Kidney tubule cell (primary cell): Measurements from ENCODE around the gene GRK2.
"Not testable (repeated sequence)": the region's sequence is repeated elsewhere in the genome, so short reads cannot be mapped to it uniquely, and the experiment has no call there.

Experiments
- DNase-seq: peaks from one replicate; pipeline ENCODE4 v3.0.0-alpha.2; 2018; ENCODE audit warnings: low spot score

Gene GRK2

GRCh38 chr11:67315325-67315909 lies 49.1 kb downstream of the GRK2 start:
- DNase-seq: no peak

- no peak for DNase-seq
Observed at GRCh38 chr11:67316882-67317204, 50.6 kb downstream of the GRK2 start.

DNA sequence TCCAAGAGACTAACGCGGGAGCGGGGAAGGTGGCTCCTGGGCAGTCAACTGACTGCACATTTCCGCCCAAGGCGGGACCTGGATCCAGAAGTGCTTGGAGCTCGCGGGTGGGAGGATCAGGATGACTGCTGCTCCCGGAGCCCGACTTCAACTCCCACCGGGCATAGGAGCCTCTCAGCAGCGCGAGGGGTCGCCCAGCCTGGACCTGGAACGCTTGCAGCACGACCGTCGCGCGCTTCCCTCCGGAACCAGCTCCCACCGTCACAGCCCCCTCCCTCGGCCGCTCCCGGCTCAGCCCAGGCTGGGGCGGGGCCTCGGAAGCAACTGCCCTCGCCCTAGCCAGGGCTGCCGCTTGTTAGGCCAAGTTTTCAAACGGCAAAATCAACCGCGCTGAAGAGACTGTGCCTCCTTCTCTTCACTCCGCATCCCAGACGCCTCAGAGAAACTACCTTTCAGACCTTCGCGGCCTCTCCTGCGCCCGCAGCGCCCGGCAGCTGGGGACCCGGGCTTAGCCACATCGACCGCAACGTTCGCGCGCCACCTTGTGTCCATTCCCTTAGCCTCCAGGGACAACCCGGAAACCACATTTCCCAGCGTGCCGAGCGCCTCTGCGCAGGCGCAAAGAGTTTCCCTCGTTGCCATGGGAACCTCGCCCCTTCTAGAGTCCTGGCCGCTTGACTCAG lies 51.1 kb downstream of the GRK2 start:
- peak; percentile 96 for DNase-seq

DNA sequence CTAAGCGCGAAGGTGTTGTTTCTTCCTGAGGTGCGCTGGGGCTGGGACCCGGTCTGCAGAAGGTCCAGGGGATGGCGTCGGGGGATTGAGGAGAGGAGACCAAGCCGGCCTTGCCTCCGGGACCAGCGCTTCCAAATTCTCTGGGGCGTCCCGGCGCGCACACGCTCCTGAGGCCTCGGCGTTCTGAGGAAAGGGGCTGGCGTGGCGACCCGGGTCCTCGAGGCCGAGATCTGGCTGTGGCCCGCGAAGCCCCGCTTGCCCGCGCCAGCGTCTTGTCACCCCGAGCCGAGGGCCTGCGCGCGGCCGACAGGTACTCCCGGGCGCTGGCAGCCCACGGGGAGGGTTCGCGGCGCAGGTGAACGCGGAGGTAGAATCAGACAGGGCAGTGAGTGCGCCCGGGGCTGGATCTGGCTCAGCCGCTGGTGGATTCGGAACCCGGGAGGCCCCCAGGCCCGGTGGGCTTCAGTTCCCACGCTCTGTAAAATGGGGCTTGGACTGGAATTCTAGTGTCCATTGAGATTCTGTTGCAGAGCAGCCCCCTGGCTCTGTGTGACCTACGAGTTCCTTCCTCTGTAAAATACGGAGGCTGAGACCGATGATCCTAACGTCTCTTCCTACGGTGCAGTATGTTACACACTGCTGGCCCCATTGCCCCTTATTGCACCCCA lies 51.7 kb downstream of the GRK2 start:
- peak; percentile 14 for DNase-seq

- DNase-seq: not testable (repeated sequence)
Observed at GRCh38 chr11:67318876-67319275, 52.6 kb downstream of the GRK2 start.

DNA sequence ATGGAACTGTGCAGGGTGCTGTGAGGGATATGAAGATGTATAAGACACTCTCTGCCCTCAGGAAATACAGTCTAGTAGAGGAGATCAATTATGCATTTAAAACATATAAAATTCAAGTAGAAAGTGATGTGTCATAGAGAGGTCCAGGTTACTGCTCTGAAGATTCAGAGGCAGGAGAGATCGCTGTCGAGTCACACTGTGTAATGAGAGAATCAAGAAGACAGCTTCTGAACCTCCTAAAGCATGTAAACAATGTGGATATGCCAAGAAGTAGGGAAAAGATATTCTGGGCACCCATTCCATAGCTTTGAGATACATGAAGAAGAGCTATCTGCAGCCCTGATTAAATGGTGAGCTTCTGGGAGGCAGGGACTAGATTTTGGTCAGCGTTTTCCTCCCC lies 53.7 kb downstream of the GRK2 start:
- DNase-seq: no peak

- no peak for DNase-seq
Observed at GRCh38 chr11:67320691-67321090, 54.4 kb downstream of the GRK2 start.

- no peak for DNase-seq
Observed at GRCh38 chr11:67321313-67321871, 55.1 kb downstream of the GRK2 start.

DNA sequence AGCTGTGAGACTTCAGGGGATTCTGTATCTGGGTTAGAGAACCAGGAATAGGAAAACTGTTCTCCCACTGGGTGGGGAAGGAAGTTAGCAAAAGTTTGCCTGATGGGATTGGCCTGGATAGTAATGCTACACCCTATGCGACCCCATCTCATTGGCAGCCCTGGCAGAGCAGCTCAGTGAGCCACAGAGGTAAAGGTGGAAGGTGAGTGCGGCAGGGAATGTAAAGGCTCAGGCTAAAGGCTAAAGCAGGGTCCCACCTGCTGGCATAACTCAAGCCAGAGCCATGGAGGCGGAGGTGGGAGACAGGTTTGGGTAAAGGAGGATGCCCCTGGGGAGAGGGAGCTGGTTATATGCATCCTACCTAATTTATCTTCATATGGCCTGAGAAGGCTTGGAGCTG lies 55.8 kb downstream of the GRK2 start:
- DNase-seq: no peak

- no peak for DNase-seq
Observed at GRCh38 chr11:67323526-67323925, 57.3 kb downstream of the GRK2 start.

GRCh38 chr11:67332081-67332691 lies 65.9 kb downstream of the GRK2 start:
- no peak for DNase-seq
